ENCODE measurements around the gene MTHFSD. TPM values are rescaled to one million over a fixed set of nuclear protein-coding genes. Genes with fewer than 3 reads are reported as not detected.
A peak's percentile ranks its signal among the peaks of the same experiment; 100 is the strongest.

The MTHFSD gene
- total RNA-seq, 1 donor from 2014 or later: 14.1 TPM

DNA sequence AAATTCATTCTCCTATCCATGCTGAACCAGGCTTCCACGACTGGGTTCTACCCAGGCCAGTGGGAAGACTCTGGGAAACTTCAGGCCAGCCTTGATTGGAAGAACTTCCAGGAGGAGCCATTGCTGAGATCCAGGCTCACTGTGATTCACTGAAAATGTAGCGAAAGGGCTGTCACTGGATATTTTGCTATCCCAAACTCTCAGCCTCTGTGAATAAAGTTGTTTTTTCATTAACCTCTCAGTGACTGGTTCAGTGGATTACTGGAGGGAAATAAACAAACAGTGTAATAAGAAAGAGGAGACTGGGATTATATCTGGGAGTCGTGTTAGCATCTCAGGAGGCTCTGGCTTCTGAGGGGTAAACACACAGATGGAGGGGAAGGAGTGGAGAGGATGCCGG lies 26.4 kb upstream of the MTHFSD start:
- no peaks in the 10 kb centered on the region for H3K9me3 Mint-ChIP-seq (ENCODE audit: unreplicated experiment)
- H3K27ac Mint-ChIP-seq (ENCODE audit: unreplicated experiment): peak overlapping the region; percentile 82
- H3K4me3 Mint-ChIP-seq (ENCODE audit: unreplicated experiment): no peak overlapping the region
- no peaks in the 10 kb centered on the region for H3K27me3 Mint-ChIP-seq (ENCODE audit: unreplicated experiment)
- DNase-seq (ENCODE audit: extremely low spot score, unreplicated experiment): no peak
- peaks cover 15% of the 10 kb centered on the region for H3K36me3 Mint-ChIP-seq (ENCODE audit: unreplicated experiment)
- peaks cover 54% of the 10 kb centered on the region for H3K4me1 Mint-ChIP-seq (ENCODE audit: unreplicated experiment)
- TF ChIP-seq, protein P1, sequence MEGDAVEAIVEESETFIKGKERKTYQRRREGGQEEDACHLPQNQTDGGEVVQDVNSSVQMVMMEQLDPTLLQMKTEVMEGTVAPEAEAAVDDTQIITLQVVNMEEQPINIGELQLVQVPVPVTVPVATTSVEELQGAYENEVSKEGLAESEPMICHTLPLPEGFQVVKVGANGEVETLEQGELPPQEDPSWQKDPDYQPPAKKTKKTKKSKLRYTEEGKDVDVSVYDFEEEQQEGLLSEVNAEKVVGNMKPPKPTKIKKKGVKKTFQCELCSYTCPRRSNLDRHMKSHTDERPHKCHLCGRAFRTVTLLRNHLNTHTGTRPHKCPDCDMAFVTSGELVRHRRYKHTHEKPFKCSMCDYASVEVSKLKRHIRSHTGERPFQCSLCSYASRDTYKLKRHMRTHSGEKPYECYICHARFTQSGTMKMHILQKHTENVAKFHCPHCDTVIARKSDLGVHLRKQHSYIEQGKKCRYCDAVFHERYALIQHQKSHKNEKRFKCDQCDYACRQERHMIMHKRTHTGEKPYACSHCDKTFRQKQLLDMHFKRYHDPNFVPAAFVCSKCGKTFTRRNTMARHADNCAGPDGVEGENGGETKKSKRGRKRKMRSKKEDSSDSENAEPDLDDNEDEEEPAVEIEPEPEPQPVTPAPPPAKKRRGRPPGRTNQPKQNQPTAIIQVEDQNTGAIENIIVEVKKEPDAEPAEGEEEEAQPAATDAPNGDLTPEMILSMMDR (IDR thresholded peaks at IDR 0.05): no peak

- Mint-ChIP-seq H3K4me3 (ENCODE audit: unreplicated experiment) (peak overlapping the region; percentile 28), H3K27ac (ENCODE audit: unreplicated experiment) (peak overlapping the region; percentile 82), H3K9me3 (ENCODE audit: unreplicated experiment) (no peaks in the 10 kb centered on the region), H3K36me3 (ENCODE audit: unreplicated experiment) (peaks cover 15% of the 10 kb centered on the region), H3K4me1 (ENCODE audit: unreplicated experiment) (peaks cover 61% of the 10 kb centered on the region), H3K27me3 (ENCODE audit: unreplicated experiment) (no peaks in the 10 kb centered on the region)
- DNase-seq (ENCODE audit: extremely low spot score, unreplicated experiment): no peak
- TF ChIP-seq, protein P1 (IDR thresholded peaks at IDR 0.05): no peak
Measured at GRCh38 chr16:86580791-86581170, 25.7 kb upstream of the MTHFSD start.

GRCh38 chr16:86580063-86580790 lies 25.2 kb upstream of the MTHFSD start:
- no peak for DNase-seq (ENCODE audit: extremely low spot score, unreplicated experiment)
- no peaks in the 10 kb centered on the region for H3K27me3 Mint-ChIP-seq (ENCODE audit: unreplicated experiment)
- H3K4me1 Mint-ChIP-seq (ENCODE audit: unreplicated experiment): peaks cover 66% of the 10 kb centered on the region
- peak overlapping the region; percentile 66 for H3K4me3 Mint-ChIP-seq (ENCODE audit: unreplicated experiment)
- H3K9me3 Mint-ChIP-seq (ENCODE audit: unreplicated experiment): no peaks in the 10 kb centered on the region
- TF ChIP-seq, protein P1 (IDR thresholded peaks at IDR 0.05): no peak
- H3K27ac Mint-ChIP-seq (ENCODE audit: unreplicated experiment): peak overlapping the region; percentile 82
- H3K36me3 Mint-ChIP-seq (ENCODE audit: unreplicated experiment): peaks cover 14% of the 10 kb centered on the region

- TF ChIP-seq, protein P1 (IDR thresholded peaks at IDR 0.05): no peak
- DNase-seq (ENCODE audit: extremely low spot score, unreplicated experiment): no peak
- Mint-ChIP-seq H3K9me3 (ENCODE audit: unreplicated experiment) (no peaks in the 10 kb centered on the region), H3K27me3 (ENCODE audit: unreplicated experiment) (no peaks in the 10 kb centered on the region), H3K4me1 (ENCODE audit: unreplicated experiment) (peaks cover 74% of the 10 kb centered on the region), H3K4me3 (ENCODE audit: unreplicated experiment) (peak overlapping the region; percentile 66), H3K27ac (ENCODE audit: unreplicated experiment) (peak overlapping the region; percentile 82), H3K36me3 (ENCODE audit: unreplicated experiment) (peaks cover 16% of the 10 kb centered on the region)
Measured at GRCh38 chr16:86579268-86580062, 24.4 kb upstream of the MTHFSD start.
